HG02870 (cell line): ENCODE data around the gene ETAA1.

Source experiments
- ATAC-seq: cut with Tn5 transposase; IDR thresholded peaks from one replicate; pipeline ENCODE4 v1.9.1; 2021; ENCODE audit warnings: mild to moderate bottlenecking, moderate library complexity; ENCODE audit not compliant: unreplicated experiment

ETAA1 gene

DNA sequence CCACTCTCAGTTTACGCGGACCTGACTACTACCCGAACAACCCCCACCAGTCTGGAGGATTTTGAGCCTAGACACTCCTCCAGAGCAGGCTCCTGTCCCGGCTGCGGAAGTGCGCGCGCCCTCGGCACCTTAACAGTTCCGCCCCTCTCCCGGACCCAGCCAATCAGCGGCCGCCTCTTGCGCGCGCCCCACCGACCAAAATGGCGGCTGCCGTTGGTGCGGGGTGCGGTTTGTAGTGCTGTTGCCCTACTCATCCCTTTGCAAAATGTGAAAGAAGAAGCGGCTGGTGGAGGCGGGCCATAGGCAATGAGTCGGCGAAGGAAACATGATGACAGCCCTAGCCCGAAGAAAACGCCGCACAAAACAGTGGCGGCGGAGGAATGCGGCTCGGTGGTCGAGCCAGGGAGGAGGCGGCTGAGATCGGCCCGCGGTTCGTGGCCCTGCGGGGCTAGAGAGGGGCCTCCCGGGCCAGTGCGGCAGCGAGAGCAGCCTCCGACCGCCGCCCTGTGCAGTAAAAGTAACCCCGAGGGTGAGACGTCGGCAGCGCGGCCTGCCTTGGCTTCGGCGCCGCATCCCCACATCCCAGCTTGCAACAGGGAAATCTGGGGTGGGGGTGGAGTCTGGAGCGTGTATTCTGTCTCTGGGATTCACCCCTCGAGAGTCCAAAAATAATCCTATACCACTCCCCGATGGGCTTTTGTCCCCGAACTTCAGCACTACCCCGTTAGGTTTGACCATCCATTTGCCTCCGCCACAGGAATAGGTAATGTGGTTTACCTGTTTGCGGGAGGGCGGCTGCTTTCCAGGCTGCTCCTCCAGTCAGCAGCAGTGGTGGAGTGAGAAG is at the start of gene ETAA1:
ETAA1 (plus strand) TSS at position 191 of the 844 bp plus-strand sequence; CDS start at position 307, 116 bp downstream.
- peak; percentile 98 for ATAC-seq

DNA sequence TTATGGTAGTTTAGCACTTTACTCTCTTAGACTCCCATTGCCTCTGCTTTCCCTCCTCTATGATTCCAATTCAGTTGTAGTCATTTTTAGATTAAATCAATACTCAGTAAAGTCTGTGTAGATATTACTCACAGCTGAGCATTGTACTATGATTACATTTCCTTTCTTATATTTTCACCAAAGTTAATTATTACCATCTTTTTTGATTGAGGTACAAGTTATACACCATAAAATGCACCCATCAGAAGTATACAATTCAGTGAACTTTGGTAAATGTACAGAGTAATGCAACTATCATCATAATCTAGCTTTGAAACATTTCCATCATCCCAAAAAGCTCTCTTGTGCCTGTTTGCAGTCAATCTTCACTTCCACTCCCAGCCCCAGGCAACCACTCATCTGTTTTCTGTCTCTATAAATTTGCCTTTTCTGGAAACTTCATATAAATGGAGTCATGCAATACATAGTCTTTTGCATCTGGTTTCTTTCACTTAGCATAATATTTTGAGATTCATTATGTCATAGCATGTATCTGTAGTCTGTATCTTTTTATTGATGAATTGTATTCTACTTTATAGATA is 30.2 kb upstream of the ETAA1 start:
- ATAC-seq = no peak

GRCh38 chr2:67374481-67374880 is 22.7 kb upstream of the ETAA1 start:
- ATAC-seq = no peak

DNA sequence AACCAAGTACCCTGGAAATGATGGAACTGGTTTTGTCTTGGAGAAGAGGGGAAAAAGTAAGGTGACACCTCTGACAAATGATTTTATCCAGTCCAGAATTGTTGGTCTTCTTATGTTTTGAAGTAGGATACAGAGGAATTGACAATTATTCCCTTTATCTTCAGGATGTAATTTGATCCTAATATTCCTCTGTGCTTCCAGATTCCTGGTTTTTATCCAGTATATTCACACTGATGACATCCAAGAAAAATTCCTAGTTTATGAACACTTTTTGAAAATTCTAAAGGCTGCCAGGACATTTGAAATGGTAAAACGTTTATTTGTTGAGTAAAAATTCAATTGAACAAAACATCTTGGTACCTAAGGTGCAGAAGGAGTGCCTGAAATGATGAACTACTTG is 22.2 kb upstream of the ETAA1 start:
- no peak for ATAC-seq

GRCh38 chr2:67378555-67378954 is 18.6 kb upstream of the ETAA1 start:
- no peak for ATAC-seq

GRCh38 chr2:67379048-67379447 is 18.1 kb upstream of the ETAA1 start:
- no peak for ATAC-seq

GRCh38 chr2:67384123-67384822 is 12.9 kb upstream of the ETAA1 start:
- no peak for ATAC-seq

DNA sequence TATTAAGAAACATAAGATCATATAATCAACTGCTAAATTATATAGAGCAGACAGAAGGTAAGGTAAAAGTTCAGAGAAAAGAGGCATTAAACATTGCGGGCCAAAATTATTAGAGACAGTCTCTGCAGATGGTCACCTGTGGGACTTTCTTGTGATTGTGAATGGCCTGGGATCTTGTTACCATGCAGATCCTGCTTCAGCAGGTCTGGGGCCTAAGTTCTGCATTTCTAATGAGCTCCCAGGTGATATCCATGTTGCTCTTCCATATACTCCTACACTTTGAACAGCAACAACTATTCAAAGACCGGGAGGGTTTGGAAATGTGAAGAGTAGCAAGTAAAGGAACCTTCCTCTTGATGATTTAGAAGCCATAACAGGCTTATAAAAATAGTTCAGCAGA is 8.5 kb upstream of the ETAA1 start:
- no peak for ATAC-seq

DNA sequence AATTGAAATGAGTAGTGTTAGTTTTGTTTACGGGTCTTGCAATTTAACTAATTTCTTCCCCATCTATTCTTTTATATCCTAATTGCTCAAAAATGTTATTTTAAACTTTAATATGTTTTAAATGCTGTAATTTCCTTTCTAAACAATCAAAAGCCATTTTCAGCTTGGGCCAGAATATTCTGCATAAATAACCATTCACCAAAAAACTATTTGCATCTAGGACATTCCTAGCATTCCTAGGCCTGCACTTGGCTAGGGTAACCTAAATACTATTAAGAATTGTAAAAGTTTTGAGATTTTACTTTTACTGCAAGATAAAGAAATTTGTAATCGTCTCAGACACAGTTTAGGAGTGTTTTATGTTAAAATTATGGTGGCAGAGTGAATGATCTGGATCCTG is 7.8 kb upstream of the ETAA1 start:
- ATAC-seq = no peak

DNA sequence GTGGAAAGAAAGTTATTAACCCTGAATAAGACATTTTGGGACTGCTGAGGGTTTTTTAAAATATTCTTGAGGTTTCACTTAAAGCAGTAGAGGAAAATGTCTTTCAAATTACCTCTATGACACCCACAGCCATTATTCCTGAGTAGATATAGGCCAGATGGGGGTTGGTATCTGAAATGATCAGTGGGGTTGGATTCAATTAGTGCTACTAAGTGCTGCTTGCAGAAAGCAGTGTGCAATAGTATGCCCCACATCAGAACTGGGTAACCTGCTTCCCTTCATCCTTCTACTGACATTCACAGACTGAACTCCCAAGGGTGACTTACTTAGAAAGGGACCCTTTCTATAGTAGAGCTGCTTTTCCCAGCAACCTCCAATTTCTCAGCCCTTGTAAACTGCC is 7.3 kb upstream of the ETAA1 start:
- no peak for ATAC-seq

GRCh38 chr2:67393237-67393636 is 3.9 kb upstream of the ETAA1 start:
- ATAC-seq = no peak

- no peak for ATAC-seq
Observed at GRCh38 chr2:67394734-67395133, 2.4 kb upstream of the ETAA1 start.

GRCh38 chr2:67399144-67399543 is 2.0 kb downstream of the ETAA1 start:
- ATAC-seq = no peak

DNA sequence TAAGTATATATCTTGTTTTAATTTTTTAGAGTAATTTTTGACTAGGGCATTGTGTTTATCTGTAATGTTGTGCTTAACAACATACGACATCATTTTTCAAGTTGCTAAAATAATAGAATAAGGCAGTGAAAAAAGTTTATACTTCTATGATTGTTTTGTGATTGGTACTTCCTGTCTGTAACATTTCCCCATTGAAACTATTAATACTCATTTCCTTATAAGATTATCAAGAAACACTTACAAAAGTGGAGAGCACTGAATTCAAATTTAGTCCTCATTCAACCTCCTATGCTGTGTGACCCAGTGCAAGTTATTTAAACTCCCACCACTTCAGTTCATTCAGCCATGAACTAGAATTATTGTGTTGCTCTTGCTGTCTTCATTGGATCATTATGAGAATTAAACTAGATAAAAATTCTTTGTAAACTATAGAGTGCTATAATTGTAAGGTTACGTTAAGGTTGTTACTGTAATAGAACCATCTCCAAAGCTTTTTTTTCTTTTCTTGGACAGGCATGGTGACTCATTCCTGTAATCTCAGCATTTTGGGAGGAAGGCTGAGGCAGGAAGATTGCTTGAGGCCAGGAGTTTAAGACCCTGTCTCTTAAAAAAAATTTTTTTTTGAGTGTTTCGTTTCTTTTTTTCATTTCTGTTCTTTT is 2.8 kb downstream of the ETAA1 start:
- ATAC-seq = no peak

- ATAC-seq = no peak
Observed at GRCh38 chr2:67400560-67401485, 3.7 kb downstream of the ETAA1 start.

GRCh38 chr2:67408346-67408745 is 11.2 kb downstream of the ETAA1 start:
- no peak for ATAC-seq

- ATAC-seq = no peak
Observed at GRCh38 chr2:67412424-67412823, 15.3 kb downstream of the ETAA1 start.

GRCh38 chr2:67414867-67415266 is 17.7 kb downstream of the ETAA1 start:
- no peak for ATAC-seq

DNA sequence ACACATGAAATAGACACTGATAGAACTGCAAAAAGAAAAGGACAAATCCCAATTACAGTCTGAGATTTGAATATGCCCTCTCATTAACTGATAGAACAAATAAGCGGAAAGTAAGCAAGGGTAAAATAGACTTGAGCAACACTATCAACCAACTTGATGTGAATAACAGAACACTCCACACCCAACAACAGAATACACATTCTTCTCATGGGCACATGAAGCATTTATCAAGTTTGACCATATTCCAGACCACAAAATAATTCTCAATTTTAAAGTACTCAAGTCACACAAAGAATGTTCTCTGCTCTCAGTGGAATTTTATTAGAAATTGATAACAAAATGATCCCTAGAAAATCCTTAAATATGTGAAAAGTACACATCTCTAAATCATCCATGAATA is 19.0 kb downstream of the ETAA1 start:
- ATAC-seq = no peak

DNA sequence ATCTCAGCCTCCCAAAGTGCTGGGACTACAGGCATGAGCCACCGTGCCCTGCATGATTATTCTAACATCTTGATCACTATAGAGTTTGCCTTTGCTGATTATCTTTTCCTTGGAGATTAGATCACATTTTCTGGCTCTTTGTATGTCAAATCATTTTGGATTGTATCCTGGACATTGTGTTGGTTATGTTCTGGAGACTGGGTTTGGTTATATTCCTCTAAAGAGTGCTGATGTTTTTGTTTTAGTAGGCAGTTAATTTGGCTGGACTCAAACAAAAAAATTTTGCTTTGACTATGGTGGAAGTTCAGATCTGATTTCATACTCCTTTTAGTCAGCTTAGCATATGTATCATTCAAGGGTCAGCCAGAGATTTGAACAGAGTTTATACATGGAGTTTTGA is 26.4 kb downstream of the ETAA1 start:
- ATAC-seq = no peak
